GM12874 (cell line): Measurements from ENCODE around the gene JAG2.

Experiments used
- TF ChIP-seq, protein P1 (sequence below): IDR thresholded peaks from 2 replicates; pipeline ENCODE4 v1.5.1; 2011; ENCODE audit warnings: low read depth, mild to moderate bottlenecking, control low read depth, low read length, moderate library complexity; ENCODE audit not compliant: insufficient read depth

Gene JAG2

DNA sequence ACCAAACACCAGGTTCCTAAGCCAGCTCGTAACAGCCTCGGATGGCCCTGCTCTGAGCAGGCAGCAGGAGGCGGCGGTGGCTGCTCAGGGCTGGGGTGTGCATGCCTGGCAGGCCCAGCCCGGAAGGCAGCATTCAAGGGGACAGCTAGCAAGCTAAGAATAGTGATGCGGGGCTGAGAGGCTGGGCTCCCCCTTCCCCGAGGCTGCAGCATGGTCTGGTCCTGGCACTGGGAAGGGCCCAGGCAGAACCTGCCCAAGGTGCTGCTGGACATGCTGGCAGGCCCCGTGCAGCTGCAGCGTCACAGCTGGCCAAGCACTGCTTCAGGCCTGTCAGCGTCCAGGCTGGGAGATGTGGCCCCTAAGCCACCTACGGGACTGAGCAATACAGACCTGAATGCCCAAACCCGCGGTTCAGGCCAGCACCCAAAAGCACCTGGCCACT lies 38.9 kb upstream of the JAG2 start:
- TF ChIP-seq, protein P1, sequence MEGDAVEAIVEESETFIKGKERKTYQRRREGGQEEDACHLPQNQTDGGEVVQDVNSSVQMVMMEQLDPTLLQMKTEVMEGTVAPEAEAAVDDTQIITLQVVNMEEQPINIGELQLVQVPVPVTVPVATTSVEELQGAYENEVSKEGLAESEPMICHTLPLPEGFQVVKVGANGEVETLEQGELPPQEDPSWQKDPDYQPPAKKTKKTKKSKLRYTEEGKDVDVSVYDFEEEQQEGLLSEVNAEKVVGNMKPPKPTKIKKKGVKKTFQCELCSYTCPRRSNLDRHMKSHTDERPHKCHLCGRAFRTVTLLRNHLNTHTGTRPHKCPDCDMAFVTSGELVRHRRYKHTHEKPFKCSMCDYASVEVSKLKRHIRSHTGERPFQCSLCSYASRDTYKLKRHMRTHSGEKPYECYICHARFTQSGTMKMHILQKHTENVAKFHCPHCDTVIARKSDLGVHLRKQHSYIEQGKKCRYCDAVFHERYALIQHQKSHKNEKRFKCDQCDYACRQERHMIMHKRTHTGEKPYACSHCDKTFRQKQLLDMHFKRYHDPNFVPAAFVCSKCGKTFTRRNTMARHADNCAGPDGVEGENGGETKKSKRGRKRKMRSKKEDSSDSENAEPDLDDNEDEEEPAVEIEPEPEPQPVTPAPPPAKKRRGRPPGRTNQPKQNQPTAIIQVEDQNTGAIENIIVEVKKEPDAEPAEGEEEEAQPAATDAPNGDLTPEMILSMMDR = no peak

DNA sequence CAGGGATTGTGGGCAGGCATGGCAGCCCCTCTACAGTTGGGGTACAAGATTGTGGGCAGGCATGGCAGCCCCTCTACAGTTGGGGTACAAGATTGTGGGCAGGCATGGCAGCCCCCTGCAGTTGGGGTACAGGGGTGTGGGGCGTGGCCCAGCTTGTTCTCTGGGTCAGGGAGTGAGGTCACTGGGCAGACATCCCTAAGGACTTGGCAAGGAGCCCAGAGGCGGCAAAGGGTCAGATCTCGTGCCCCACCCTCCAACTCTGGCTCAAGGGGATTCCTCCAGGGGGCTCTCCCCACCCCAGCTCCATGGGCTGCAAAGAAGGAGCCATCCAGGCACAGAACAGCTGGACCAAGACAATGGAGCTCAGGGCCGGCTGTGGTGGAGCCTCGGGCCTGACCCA lies 38.3 kb upstream of the JAG2 start:
- TF ChIP-seq, protein P1 = no peak

DNA sequence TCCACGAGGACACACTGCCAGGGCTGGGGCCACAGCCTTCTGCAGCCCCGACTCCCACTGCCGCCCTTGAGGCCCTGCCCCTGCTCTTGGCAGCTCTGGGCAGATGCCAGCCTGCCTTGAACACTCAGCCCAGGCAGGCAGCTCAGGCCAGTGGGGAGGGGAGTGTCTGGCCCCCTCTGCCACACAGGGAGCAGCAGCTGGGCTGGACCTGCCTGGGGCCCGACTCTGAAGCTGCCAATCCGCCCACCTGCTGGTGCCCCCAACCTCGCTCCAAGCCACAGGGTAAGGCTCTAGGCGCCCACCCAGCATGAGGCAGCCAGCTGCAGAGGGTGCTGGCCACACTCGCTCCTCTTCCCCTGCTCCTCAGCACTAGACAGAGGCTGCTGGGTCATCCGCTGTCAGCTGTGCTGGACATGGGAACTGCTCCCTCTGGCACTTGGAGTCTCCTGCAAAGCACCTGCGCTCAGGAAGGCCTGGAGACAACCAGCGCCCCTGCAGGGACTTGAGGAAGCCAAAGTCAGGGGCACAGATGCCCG lies 37.2 kb upstream of the JAG2 start:
- TF ChIP-seq, protein P1 = no peak

DNA sequence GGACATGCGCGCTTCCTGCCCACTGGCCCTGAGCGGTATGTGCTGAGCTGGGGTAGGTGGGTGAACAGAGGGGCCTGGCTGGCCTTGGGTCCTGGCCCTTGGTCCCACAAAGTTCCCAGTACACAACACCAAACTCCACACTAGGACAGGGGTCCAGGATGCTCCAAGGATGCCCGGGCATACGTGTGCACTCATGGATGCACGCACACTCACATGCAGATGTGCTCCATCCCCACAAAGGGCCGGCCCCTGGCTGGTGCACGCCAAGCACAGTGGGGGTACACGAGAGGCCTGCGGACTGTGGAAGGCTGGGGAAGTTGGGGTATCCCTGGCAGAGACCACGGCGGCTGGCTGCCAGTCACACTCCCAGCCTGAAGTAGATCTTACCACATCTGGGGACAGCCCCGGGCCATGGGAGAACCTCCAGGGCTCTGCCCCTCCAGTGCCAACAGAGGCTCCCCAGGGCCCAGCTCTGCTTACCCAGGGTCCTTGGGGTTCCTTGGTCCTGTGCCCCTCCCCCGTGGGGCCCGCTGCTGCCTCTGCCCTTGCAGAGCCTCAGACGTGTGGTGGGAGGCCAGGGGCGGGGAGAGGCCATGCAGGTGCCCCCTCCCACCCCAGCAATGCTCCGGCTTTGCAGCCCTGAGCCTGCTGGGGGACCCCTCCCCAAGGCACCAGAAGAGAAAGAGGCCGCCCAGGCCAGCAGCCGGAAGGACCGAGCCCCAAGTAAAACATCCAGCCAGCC lies 36.5 kb upstream of the JAG2 start:
- TF ChIP-seq, protein P1 = no peak

DNA sequence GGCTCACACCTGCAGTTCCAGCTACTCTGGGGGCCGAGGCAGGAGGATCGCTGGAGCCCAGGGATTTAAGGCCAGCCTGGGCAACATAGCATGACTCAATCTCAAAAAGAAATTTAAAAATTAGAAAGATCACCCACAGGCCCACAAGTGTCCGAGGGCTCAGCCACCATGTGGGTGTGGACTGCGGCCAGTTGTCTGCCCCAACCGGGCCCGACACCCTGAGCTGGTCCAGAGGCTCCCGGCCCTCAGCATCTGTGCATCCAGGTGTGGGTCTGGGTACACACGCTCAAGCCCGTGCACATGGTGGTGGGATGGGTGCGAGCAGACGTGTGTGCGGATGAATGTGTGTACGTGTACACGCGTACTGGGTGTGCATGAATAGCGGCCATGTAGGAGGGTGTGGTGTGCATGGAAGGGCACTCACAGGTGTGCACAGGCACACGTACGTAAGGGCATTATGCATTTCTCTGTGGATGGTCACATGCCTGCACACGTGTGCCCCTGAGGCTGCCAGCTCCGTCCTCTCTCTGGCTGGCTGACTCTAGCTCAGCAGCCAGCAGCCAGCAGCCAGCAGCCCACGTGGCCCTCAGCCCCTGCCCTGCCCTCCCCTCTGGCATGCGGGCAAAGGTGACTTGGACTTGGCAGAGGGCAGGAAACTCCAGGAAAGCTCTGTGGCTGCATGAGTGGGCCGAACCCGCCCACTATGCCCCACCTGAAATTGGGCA lies 35.8 kb upstream of the JAG2 start:
- TF ChIP-seq, protein P1 = no peak

DNA sequence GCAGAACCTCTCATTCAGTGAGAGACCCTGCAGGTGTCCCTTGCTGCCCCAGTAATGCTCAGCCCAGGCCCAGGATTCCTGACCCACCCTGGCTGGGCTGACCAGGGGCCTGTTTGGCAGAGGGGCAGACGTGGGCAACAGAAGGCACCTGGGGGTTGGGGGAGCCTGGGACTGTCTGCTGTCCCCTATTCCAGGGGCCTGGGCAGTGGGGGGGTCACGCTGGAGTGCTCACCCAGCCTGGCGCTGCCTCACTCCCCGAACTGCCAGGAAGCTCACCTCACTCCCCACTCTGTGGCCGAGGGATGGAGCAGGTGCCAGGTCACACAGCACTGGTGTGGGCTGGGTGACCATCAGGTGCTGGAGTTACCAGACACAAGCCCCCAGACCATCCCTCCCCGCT lies 35.1 kb upstream of the JAG2 start:
- TF ChIP-seq, protein P1 = no peak

DNA sequence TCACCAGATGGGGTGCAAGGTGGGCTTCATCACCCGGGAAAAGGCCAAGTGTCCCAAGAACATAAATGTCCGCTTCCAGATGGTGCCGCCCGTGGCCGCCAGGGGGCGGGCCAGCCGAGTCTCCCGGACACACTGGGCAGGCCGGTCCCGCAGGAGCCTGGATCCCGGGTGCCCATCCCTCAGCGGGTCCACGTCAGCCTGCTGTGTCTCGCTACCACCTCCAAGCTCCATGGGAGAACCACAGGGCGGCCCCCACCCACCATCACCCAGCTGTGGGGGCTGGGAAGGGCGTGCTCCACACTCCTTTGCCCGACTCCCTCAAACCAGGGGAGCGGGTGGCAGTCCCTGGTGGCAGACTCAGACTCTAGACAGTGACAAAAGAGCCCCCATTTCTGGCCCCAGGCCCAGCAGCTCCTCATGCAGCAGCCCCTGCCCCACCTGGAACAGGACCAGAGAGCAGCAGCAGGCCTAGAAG lies 34.5 kb upstream of the JAG2 start:
- TF ChIP-seq, protein P1 = peak; percentile 91
